NT2/D1 (cell line): Measurements from ENCODE around the gene LRMDA.

Source experiments
- DNase-seq: peaks from one replicate; pipeline ENCODE4 v3.0.0-alpha.2; 2011; ENCODE audit warnings: low read depth, low spot score
- H3K27me3 ChIP-seq: 2 replicates; pipeline ENCODE4 v1.6.0; 2011; ENCODE audit warnings: mild to moderate bottlenecking; ENCODE audit not compliant: insufficient read length, insufficient read depth
- H3K36me3 ChIP-seq: 2 replicates; pipeline ENCODE4 v1.6.1; 2011; ENCODE audit warnings: mild to moderate bottlenecking, low read length, mixed read lengths; ENCODE audit not compliant: insufficient read depth, insufficient read length
- H3K4me1 ChIP-seq: 2 replicates; pipeline ENCODE4 v1.5.1; 2011; ENCODE audit not compliant: insufficient read depth, insufficient read length
- H3K4me3 ChIP-seq: 2 replicates; pipeline ENCODE4 v1.5.1; 2011; ENCODE audit warnings: low read depth; ENCODE audit not compliant: insufficient read length
- H3K9ac ChIP-seq: 2 replicates; pipeline ENCODE4 v1.6.0; 2011; ENCODE audit warnings: low read depth; ENCODE audit not compliant: insufficient read length
- H3K9me3 ChIP-seq: 2 replicates; pipeline ENCODE4 v1.5.1; 2011; ENCODE audit warnings: mild to moderate bottlenecking, low read length; ENCODE audit not compliant: insufficient read depth
- SUZ12 ChIP-seq: IDR thresholded peaks from 2 replicates; pipeline ENCODE4 v1.6.1; 2011; ENCODE audit not compliant: insufficient read length, insufficient read depth; ENCODE audit errors: extremely low read depth
- YY1 ChIP-seq: IDR thresholded peaks from 2 replicates; pipeline ENCODE4 v1.6.1; 2011; ENCODE audit not compliant: insufficient read length, insufficient read depth
- ZNF274 ChIP-seq: IDR thresholded peaks from 2 replicates; pipeline ENCODE4 v1.6.1; 2011; ENCODE audit warnings: mild to moderate bottlenecking, low read depth, low read length

LRMDA gene

DNA sequence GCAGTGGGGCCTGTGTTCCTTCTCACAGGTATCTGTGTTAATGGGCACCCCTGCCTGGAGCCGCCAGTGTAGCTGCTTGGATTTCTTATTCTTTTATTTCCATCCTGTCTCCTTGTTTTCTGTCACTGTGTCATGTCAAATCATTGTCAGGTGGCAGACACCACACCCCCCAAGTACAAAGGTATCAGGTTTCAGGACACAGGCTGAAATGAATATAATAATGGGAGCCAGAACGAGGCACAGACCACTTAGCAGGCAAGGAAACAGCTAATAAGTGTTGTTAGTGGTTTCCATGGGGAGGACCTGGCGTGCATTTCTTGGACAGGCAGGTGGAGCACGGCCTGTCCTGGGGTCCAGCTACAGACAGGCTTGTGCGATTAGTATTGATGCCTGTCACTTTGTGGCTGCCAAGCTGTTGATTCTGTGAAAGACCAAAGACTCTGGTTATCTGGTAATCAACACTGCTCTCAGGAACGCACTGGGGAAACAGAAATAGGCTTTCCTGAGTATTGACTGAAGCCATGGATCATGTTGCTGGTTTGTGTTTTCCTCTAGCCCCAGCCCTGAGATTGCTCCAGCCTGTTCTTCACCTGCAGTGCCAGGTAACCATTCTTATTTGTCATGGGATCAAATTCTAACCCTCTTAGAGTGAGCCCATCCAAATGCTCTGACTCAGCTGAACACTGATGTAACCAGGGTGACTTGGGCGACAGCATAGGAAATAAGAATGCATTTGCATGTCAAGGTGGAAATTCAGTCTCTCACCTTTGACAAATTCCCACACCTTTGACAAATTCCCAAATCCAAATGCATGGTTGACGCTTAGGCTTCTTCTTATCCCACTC, 1002.0 kb downstream of the LRMDA start:
- no peak overlapping the region for H3K4me3 ChIP-seq
- no peaks in the 10 kb centered on the region for H3K36me3 ChIP-seq
- no peaks in the 10 kb centered on the region for H3K9me3 ChIP-seq
- peaks cover 2% of the 10 kb centered on the region for H3K4me1 ChIP-seq
- no peak for DNase-seq
- no peaks in the 10 kb centered on the region for H3K27me3 ChIP-seq
- TF ChIP-seq ZNF274, result no peak
- no peak for TF ChIP-seq SUZ12
- no peak for TF ChIP-seq YY1
- H3K9ac ChIP-seq, result no peak overlapping the region

GRCh38 chr10:76435157-76435556, 1003.7 kb downstream of the LRMDA start:
- DNase-seq, result no peak

DNA sequence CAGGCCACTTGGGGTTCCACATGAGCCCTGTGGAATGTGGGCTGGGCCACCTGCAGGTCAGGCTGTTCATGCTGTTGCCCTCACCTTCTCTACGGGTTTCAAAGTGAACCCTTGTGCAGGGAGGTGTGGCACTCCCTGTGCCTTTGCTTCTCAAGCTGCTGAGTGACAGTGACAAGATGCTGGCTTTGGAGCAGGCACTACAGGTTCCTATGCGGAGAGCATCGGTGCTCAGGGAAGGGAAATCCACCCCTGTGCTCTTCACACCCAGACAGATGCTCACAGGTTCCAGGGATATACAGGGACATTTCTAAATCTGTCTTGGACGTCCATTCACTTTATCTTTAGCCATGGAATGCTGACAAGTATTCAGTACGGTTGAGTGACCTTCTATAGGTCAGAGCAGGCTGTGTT, 1005.0 kb downstream of the LRMDA start:
- TF ChIP-seq SUZ12 (no peak), YY1 (no peak), ZNF274 (no peak)
- Histone ChIP-seq H3K27me3 (no peaks in the 10 kb centered on the region), H3K9me3 (no peaks in the 10 kb centered on the region), H3K9ac (no peak overlapping the region), H3K4me1 (peaks cover 2% of the 10 kb centered on the region), H3K36me3 (no peaks in the 10 kb centered on the region), H3K4me3 (no peak overlapping the region)
- no peak for DNase-seq

More at GRCh38 chr10:76435157-76435556, 1003.7 kb downstream of the LRMDA start:
- TF ChIP-seq ZNF274 (no peak), YY1 (no peak), SUZ12 (no peak)
- Histone ChIP-seq H3K9ac (no peak overlapping the region), H3K4me1 (peaks cover 2% of the 10 kb centered on the region), H3K36me3 (no peaks in the 10 kb centered on the region), H3K4me3 (no peak overlapping the region), H3K9me3 (no peaks in the 10 kb centered on the region), H3K27me3 (no peaks in the 10 kb centered on the region)

DNA sequence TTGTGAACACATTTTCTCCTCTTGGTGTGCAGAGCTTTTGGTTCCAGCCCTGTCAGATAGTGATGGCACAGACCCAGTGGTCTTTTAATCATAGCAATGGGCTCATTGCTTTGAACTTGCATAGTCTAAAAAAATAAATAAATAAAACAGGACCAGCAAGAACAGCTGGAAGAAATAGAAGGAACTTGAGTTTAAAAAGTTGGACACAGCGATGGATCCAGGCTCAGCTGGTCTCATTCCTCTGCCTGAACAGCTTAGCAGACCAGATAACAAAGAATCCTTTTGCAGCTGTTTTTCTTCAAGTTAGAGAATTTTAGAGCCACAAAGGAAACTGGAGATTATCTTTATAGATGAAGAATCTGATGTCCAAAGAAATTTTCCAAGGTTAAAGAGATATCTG, 1005.6 kb downstream of the LRMDA start:
- DNase-seq, result no peak
- no peaks in the 10 kb centered on the region for H3K36me3 ChIP-seq
- H3K9me3 ChIP-seq, result no peaks in the 10 kb centered on the region
- H3K9ac ChIP-seq, result no peak overlapping the region
- H3K4me1 ChIP-seq, result peaks cover 2% of the 10 kb centered on the region
- H3K27me3 ChIP-seq, result no peaks in the 10 kb centered on the region
- no peak overlapping the region for H3K4me3 ChIP-seq
- no peak for TF ChIP-seq ZNF274
- TF ChIP-seq SUZ12, result no peak
- TF ChIP-seq YY1, result no peak

GRCh38 chr10:76440426-76440825, 1009.0 kb downstream of the LRMDA start:
- no peak for DNase-seq
- no peaks in the 10 kb centered on the region for H3K36me3 ChIP-seq
- no peak overlapping the region for H3K9ac ChIP-seq
- H3K9me3 ChIP-seq, result no peaks in the 10 kb centered on the region
- H3K4me3 ChIP-seq, result no peak overlapping the region
- no peaks in the 10 kb centered on the region for H3K4me1 ChIP-seq
- H3K27me3 ChIP-seq, result no peaks in the 10 kb centered on the region
- TF ChIP-seq ZNF274 (no peak), YY1 (no peak), SUZ12 (no peak)

DNA sequence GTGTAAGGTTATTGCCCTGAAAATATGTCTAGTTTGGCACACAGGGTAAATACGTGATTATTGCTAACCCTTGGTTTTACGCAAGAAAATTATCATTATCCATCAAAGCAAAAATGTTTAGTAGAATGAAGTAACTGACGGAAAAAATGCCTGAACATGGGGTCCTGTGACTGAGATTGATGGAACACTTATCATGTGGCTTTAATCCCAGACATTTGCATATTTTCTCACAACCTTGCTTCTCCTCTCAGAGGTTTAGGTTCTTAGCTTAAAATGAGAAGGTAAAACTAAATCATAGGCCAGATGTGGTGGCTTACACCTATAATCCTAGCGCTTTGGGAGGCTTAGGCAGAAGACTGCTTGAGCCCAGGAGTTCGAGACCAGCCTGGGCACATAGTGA, 1010.7 kb downstream of the LRMDA start:
- H3K4me3 ChIP-seq, result no peak overlapping the region
- no peak overlapping the region for H3K9ac ChIP-seq
- no peaks in the 10 kb centered on the region for H3K36me3 ChIP-seq
- H3K27me3 ChIP-seq, result no peaks in the 10 kb centered on the region
- TF ChIP-seq SUZ12 (no peak), ZNF274 (no peak), YY1 (no peak)
- no peaks in the 10 kb centered on the region for H3K9me3 ChIP-seq
- DNase-seq, result no peak
- no peaks in the 10 kb centered on the region for H3K4me1 ChIP-seq

GRCh38 chr10:76444034-76444800, 1012.8 kb downstream of the LRMDA start:
- Histone ChIP-seq H3K4me1 (no peaks in the 10 kb centered on the region), H3K9me3 (no peaks in the 10 kb centered on the region), H3K4me3 (no peak overlapping the region), H3K9ac (no peak overlapping the region), H3K27me3 (no peaks in the 10 kb centered on the region), H3K36me3 (no peaks in the 10 kb centered on the region)
- TF ChIP-seq ZNF274, result no peak
- DNase-seq, result no peak
